ENCODE data around the gene NMRK1. TPM values are rescaled to one million over a fixed set of nuclear protein-coding genes. Genes with fewer than 3 reads are reported as not detected.

NMRK1 gene
- total RNA-seq, 1 donor from 2014 or later = 1.7 TPM

GRCh38 chr9:75116306-75116705, 28.4 kb upstream of the NMRK1 start:
- no peak for DNase-seq (ENCODE audit: low spot score)
- Histone ChIP-seq H3K27ac (no peak overlapping the region), H3K9ac (no peak overlapping the region), H2AFZ (replicated peaks) (no peak overlapping the region), H3K36me3 (no peaks in the 10 kb centered on the region), H3F3A (ENCODE audit: low read depth) (no peaks in the 10 kb centered on the region), H3K4me1 (no peaks in the 10 kb centered on the region), H3K27me3 (no peaks in the 10 kb centered on the region), H3K4me2 (no peak overlapping the region), H3K79me2 (ENCODE audit: low read depth) (no peaks in the 10 kb centered on the region), H3K9me3 (ENCODE audit: low read depth) (no peaks in the 10 kb centered on the region), H4K20me1 (ENCODE audit: low read depth) (no peaks in the 10 kb centered on the region), H3K4me3 (no peak overlapping the region)
- H3K36me3 Mint-ChIP-seq = no peaks in the 10 kb centered on the region
- no peaks in the 10 kb centered on the region for H3K4me1 Mint-ChIP-seq
- no peak overlapping the region for H3K4me3 Mint-ChIP-seq
- TF ChIP-seq EZH2phosphoT487 (IDR thresholded peaks at IDR 0.05) = no peak
- TF ChIP-seq CTCF (IDR thresholded peaks at IDR 0.05) = no peak
- no peak for TF ChIP-seq EZH2 (IDR thresholded peaks at IDR 0.05)
- H3K9me3 Mint-ChIP-seq = no peaks in the 10 kb centered on the region
- H3K27me3 Mint-ChIP-seq (ENCODE audit: insufficient read depth, low read depth) = peaks cover 3% of the 10 kb centered on the region
- H3K27ac Mint-ChIP-seq = no peak overlapping the region

- H3K4me3 Mint-ChIP-seq = no peak overlapping the region
- no peak for DNase-seq (ENCODE audit: low spot score)
- Histone ChIP-seq H3K4me3 (no peak overlapping the region), H3F3A (ENCODE audit: low read depth) (no peaks in the 10 kb centered on the region), H4K20me1 (ENCODE audit: low read depth) (no peaks in the 10 kb centered on the region), H3K27me3 (no peaks in the 10 kb centered on the region), H3K4me1 (no peaks in the 10 kb centered on the region), H2AFZ (replicated peaks) (peak overlapping the region; percentile 36), H3K4me2 (no peak overlapping the region), H3K36me3 (no peaks in the 10 kb centered on the region), H3K9ac (no peak overlapping the region), H3K9me3 (ENCODE audit: low read depth) (no peaks in the 10 kb centered on the region), H3K27ac (no peak overlapping the region), H3K79me2 (ENCODE audit: low read depth) (no peaks in the 10 kb centered on the region)
- TF ChIP-seq EZH2phosphoT487 (IDR thresholded peaks at IDR 0.05) (no peak), CTCF (IDR thresholded peaks at IDR 0.05) (no peak), EZH2 (IDR thresholded peaks at IDR 0.05) (no peak)
- H3K9me3 Mint-ChIP-seq = no peaks in the 10 kb centered on the region
- H3K36me3 Mint-ChIP-seq = no peaks in the 10 kb centered on the region
- no peaks in the 10 kb centered on the region for H3K4me1 Mint-ChIP-seq
- H3K27ac Mint-ChIP-seq = no peak overlapping the region
- H3K27me3 Mint-ChIP-seq (ENCODE audit: insufficient read depth, low read depth) = no peaks in the 10 kb centered on the region
These were observed 24.8 kb upstream of the NMRK1 start for GRCh38 chr9:75112789-75113188.

DNA sequence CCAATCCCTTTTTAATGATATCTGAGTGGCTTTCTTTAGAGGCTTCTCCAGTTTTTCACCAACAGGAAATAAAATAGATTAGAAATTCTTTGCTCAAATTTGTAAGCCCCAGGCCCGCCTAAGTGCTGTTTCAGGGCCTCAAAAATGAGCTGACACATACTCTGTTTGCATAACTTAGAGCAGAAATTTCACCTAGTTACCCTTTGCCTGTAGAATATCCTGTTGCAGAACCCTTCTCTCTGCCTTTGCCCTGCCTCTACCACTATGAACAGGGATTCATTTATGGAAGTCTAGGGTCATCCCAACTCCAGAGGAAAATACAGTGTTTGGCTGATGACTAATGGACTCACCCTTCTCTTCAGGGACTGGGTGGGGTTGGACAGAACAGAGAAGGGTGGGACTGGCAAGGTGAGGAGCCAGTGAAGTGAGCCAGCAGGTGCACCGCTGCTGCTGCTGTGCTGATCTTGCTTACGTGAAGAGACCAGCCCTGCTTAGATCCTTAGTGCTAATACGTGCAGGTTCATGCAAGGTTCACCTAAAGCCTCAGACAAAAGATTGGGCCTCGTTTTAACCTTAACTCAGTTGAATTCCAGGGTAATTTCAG, 23.2 kb upstream of the NMRK1 start:
- Histone ChIP-seq H3K4me2 (no peak overlapping the region), H3K36me3 (no peaks in the 10 kb centered on the region), H3K4me1 (no peaks in the 10 kb centered on the region), H4K20me1 (ENCODE audit: low read depth) (no peaks in the 10 kb centered on the region), H3K9me3 (ENCODE audit: low read depth) (no peaks in the 10 kb centered on the region), H3F3A (ENCODE audit: low read depth) (no peaks in the 10 kb centered on the region), H3K4me3 (no peak overlapping the region), H3K9ac (no peak overlapping the region), H2AFZ (replicated peaks) (no peak overlapping the region), H3K79me2 (ENCODE audit: low read depth) (no peaks in the 10 kb centered on the region), H3K27ac (no peak overlapping the region), H3K27me3 (no peaks in the 10 kb centered on the region)
- no peak for TF ChIP-seq EZH2 (IDR thresholded peaks at IDR 0.05)
- TF ChIP-seq CTCF (IDR thresholded peaks at IDR 0.05) = no peak
- no peak for TF ChIP-seq EZH2phosphoT487 (IDR thresholded peaks at IDR 0.05)
- H3K27me3 Mint-ChIP-seq (ENCODE audit: insufficient read depth, low read depth) = no peaks in the 10 kb centered on the region
- DNase-seq (ENCODE audit: low spot score) = no peak
- no peak overlapping the region for H3K27ac Mint-ChIP-seq
- H3K4me3 Mint-ChIP-seq = no peak overlapping the region
- no peaks in the 10 kb centered on the region for H3K36me3 Mint-ChIP-seq
- no peaks in the 10 kb centered on the region for H3K4me1 Mint-ChIP-seq
- no peaks in the 10 kb centered on the region for H3K9me3 Mint-ChIP-seq
